Measurements from ENCODE around the gene RASSF3. TPM values are rescaled to one million over a fixed set of nuclear protein-coding genes. Genes with fewer than 3 reads are reported as not detected.
"Not testable (repeated sequence)": the region's sequence is repeated elsewhere in the genome, so short reads cannot be mapped to it uniquely, and the experiment has no call there.

RASSF3 gene
- total RNA-seq, 8 experiments from 2014 or later: 0.60 to 34.4 (median 2.8) TPM

DNA sequence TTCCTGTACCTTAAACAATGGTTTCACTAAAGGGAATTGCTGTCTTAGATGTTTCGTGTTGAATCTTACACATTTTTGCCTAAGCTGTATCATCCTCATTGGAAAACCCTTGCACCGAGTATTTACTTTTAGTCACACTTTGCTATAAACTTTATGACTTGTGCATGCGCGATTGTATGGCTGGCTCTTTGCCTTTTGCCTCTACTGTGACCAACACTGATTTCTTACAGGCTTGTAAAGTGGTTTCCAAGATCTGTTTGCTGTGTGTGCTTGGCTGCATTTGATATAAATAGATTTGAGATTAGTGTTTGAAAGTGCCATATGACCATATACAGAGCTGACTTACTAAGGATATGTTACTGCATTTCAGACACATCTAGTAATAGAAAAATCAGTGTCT lies 40.5 kb downstream of the RASSF3 start:
- in situ Hi-C loops (cut with MboI; ENCODE audit: low pct_unique_long_range_greater_than_20kb in 2 of 9, low sequenced_read_pairs in 9 of 9, unreplicated experiment in 9 of 9): no loop called here
- Histone ChIP-seq H3K4me1 (replicated peaks in 1 of 2) (peaks cover 3 to 6% of the 10 kb centered on the region in 2 donors), H3K4me3 (no peak overlapping the region), H3K27ac (no peak overlapping the region)
- 65 to 100% (median 93%) methylated on average over 2 to 4 of the region's 4 CpGs; no CpG with 5 or more reads in 3 of the 10 experiments for WGBS, 10 experiments
- peak in 1 of 8 experiments; percentile 54 for ATAC-seq (replicated peaks in 6 of 8)

DNA sequence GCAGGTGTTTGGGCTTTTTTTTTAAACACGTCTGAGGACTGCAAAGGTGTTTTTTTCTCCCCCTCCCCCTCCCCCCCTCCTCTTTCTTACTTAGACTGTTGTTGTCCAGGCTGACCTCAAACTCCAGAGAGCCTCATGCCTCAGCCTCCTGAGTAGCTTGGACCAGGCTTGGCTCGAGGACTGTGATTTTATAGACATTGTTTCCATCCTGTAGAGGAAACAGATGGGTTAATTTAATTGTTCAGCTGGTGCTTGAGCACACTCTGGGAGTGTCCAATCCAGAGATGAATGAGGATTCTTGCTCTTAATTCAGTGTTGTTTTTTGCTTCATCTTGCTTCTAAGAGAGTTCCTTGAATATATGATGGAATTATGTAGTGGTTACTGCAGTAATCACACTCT lies 42.1 kb downstream of the RASSF3 start:
- H3K4me1 ChIP-seq (replicated peaks in 1 of 2): peaks cover 3 to 6% of the 10 kb centered on the region in 2 donors
- WGBS, 10 experiments: 72 to 100% (median 100%) methylated on average over 1 to 2 of the region's 2 CpGs; no CpG with 5 or more reads in 5 of the 10 experiments
- H3K27ac ChIP-seq: no peak overlapping the region
- in situ Hi-C loops (cut with MboI; ENCODE audit: low pct_unique_long_range_greater_than_20kb in 2 of 9, low sequenced_read_pairs in 9 of 9, unreplicated experiment in 9 of 9): no loop called here
- H3K4me3 ChIP-seq: no peak overlapping the region
- no peak for ATAC-seq (replicated peaks in 6 of 8)

- peaks cover 3 to 6% of the 10 kb centered on the region in 2 donors for H3K4me1 ChIP-seq (replicated peaks in 1 of 2)
- H3K27ac ChIP-seq: no peak overlapping the region
- H3K4me3 ChIP-seq: no peak overlapping the region
- in situ Hi-C loops (cut with MboI; ENCODE audit: low pct_unique_long_range_greater_than_20kb in 2 of 9, low sequenced_read_pairs in 9 of 9, unreplicated experiment in 9 of 9): no loop called here
- ATAC-seq (replicated peaks in 6 of 8): no peak
- 80 to 100% (median 80%) methylated on average over 1 of the region's 1 CpG; no CpG with 5 or more reads in 7 of the 10 experiments for WGBS, 10 experiments
Measured at GRCh38 chr12:64653123-64653522, 42.8 kb downstream of the RASSF3 start.

GRCh38 chr12:64653907-64654306 lies 43.6 kb downstream of the RASSF3 start:
- in situ Hi-C loops (cut with MboI; ENCODE audit: low pct_unique_long_range_greater_than_20kb in 2 of 9, low sequenced_read_pairs in 9 of 9, unreplicated experiment in 9 of 9): not testable (repeated sequence)

DNA sequence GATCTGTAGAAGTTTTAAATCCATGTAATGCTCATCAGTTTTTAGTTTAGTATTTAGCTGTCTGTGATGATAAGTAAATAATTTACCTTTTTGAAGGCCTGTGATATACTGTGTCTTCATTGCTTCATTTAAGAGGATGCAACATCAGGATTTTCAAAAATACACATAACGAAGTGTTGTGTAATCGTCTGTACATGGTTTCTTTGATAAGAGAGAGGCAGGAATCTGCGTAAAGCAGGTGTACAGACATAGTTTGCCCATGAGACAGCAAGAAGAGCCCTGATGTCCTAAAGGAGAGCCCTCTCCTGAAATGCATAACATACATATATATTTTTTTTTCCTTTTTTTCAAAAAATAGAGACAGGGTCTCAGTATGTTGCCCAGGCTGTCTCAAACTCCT lies 44.8 kb downstream of the RASSF3 start:
- ATAC-seq (replicated peaks in 6 of 8): no peak
- Histone ChIP-seq H3K27ac (no peak overlapping the region), H3K4me3 (no peak overlapping the region), H3K4me1 (replicated peaks in 1 of 2) (no peaks in the 10 kb centered on the region)
- 80 to 100% (median 100%) methylated on average over 1 to 3 of the region's 3 CpGs; no CpG with 5 or more reads in 2 of the 10 experiments for WGBS, 10 experiments
- in situ Hi-C loops (cut with MboI; ENCODE audit: low pct_unique_long_range_greater_than_20kb in 2 of 9, low sequenced_read_pairs in 9 of 9, unreplicated experiment in 9 of 9): no loop called here

More at GRCh38 chr12:64653907-64654306, 43.6 kb downstream of the RASSF3 start:
- H3K4me1 ChIP-seq (replicated peaks in 1 of 2); H3K27ac ChIP-seq; H3K4me3 ChIP-seq; ATAC-seq (replicated peaks in 6 of 8): not testable (repeated sequence)
- 0 to 88% (median 50%) methylated on average over 1 to 2 of the region's 2 CpGs; no CpG with 5 or more reads in 5 of the 10 experiments for WGBS, 10 experiments

- in situ Hi-C loops (cut with MboI; ENCODE audit: low pct_unique_long_range_greater_than_20kb in 2 of 9, low sequenced_read_pairs in 9 of 9, unreplicated experiment in 9 of 9): no loop called here
- Histone ChIP-seq H3K4me3 (no peak overlapping the region), H3K4me1 (replicated peaks in 1 of 2) (no peaks in the 10 kb centered on the region), H3K27ac (no peak overlapping the region)
- ATAC-seq (replicated peaks in 6 of 8): no peak
- WGBS, 10 experiments: 80 to 100% (median 86%) methylated on average over 1 of the region's 1 CpG; no CpG with 5 or more reads in 7 of the 10 experiments
Measured at GRCh38 chr12:64656429-64656828, 46.1 kb downstream of the RASSF3 start.

GRCh38 chr12:64658892-64659481 lies 48.7 kb downstream of the RASSF3 start:
- no peak overlapping the region for H3K4me3 ChIP-seq
- no peak for ATAC-seq (replicated peaks in 6 of 8)
- no peaks in the 10 kb centered on the region for H3K4me1 ChIP-seq (replicated peaks in 1 of 2)
- 80 to 100% (median 100%) methylated on average over 1 to 3 of the region's 3 CpGs; no CpG with 5 or more reads in 3 of the 10 experiments for WGBS, 10 experiments
- H3K27ac ChIP-seq: no peak overlapping the region
- in situ Hi-C loops (cut with MboI; ENCODE audit: low pct_unique_long_range_greater_than_20kb in 2 of 9, low sequenced_read_pairs in 9 of 9, unreplicated experiment in 9 of 9): no loop called here

GRCh38 chr12:64660237-64661018 lies 50.1 kb downstream of the RASSF3 start:
- WGBS, 10 experiments: 80 to 100% (median 94%) methylated on average over 1 to 6 of the region's 6 CpGs; no CpG with 5 or more reads in 1 of the 10 experiments
- Histone ChIP-seq H3K4me1 (replicated peaks in 1 of 2) (peaks cover under 1 to 2% of the 10 kb centered on the region in 2 donors), H3K27ac (no peak overlapping the region), H3K4me3 (no peak overlapping the region)
- in situ Hi-C loops (cut with MboI; ENCODE audit: low pct_unique_long_range_greater_than_20kb in 2 of 9, low sequenced_read_pairs in 9 of 9, unreplicated experiment in 9 of 9): no loop called here
- no peak for ATAC-seq (replicated peaks in 6 of 8)

GRCh38 chr12:64663015-64663414 lies 52.7 kb downstream of the RASSF3 start:
- 2 to 100% (median 84%) methylated on average over 2 to 5 of the region's 5 CpGs; no CpG with 5 or more reads in 1 of the 10 experiments for WGBS, 10 experiments
- in situ Hi-C loops (cut with MboI; ENCODE audit: low pct_unique_long_range_greater_than_20kb in 2 of 9, low sequenced_read_pairs in 9 of 9, unreplicated experiment in 9 of 9): no loop called here
- peak in 3 of 8 experiments; percentile 58 to 74 (median 74) for ATAC-seq (replicated peaks in 6 of 8)
- Histone ChIP-seq H3K4me1 (replicated peaks in 1 of 2) (peaks cover 5% of the 10 kb centered on the region in 2 donors), H3K27ac (no peak overlapping the region), H3K4me3 (no peak overlapping the region)

- WGBS, 10 experiments: 18 to 100% (median 84%) methylated on average over 1 to 4 of the region's 4 CpGs; no CpG with 5 or more reads in 4 of the 10 experiments
- in situ Hi-C loops (cut with MboI; ENCODE audit: low pct_unique_long_range_greater_than_20kb in 2 of 9, low sequenced_read_pairs in 9 of 9, unreplicated experiment in 9 of 9): no loop called here
- peak in 5 of 8 experiments; percentile 25 to 82 (median 53) for ATAC-seq (replicated peaks in 6 of 8)
- H3K4me3 ChIP-seq: no peak overlapping the region
- H3K27ac ChIP-seq: no peak overlapping the region
- peaks cover 14 to 18% of the 10 kb centered on the region in 2 donors for H3K4me1 ChIP-seq (replicated peaks in 1 of 2)
Measured at GRCh38 chr12:64665514-64665913, 55.2 kb downstream of the RASSF3 start.

GRCh38 chr12:64666054-64666914 lies 56.0 kb downstream of the RASSF3 start:
- no peak for ATAC-seq (replicated peaks in 6 of 8)
- in situ Hi-C loops (cut with MboI; ENCODE audit: low pct_unique_long_range_greater_than_20kb in 2 of 9, low sequenced_read_pairs in 9 of 9, unreplicated experiment in 9 of 9): no loop called here
- 67 to 100% (median 94%) methylated on average over 1 to 3 of the region's 3 CpGs; no CpG with 5 or more reads in 2 of the 10 experiments for WGBS, 10 experiments

DNA sequence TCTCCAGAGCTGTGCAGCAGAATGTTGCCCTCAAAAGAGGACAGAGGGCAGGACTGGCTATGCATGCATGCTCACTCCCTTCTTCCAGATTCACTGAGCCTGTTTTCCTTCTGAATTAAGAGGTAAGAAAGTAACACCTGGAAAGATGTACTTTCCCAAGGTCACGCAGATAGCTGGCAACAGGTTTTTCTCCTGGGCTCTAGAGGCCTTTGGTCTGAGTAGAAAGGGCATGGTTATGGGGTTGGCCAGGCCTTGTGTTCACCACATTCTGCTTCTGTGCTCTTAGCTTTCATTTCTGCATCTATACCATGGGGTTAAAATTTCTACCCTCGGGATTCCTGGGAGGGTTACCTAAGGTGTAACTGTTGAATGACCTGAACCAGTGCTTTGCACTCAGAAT lies 57.5 kb downstream of the RASSF3 start:
- WGBS, 10 experiments: 50 to 100% (median 73%) methylated on average over 1 to 2 of the region's 2 CpGs; no CpG with 5 or more reads in 1 of the 10 experiments
- Histone ChIP-seq H3K27ac (no peak overlapping the region), H3K4me3 (no peak overlapping the region), H3K4me1 (replicated peaks in 1 of 2) (peaks cover 21 to 25% of the 10 kb centered on the region in 2 donors)
- in situ Hi-C loops (cut with MboI; ENCODE audit: low pct_unique_long_range_greater_than_20kb in 2 of 9, low sequenced_read_pairs in 9 of 9, unreplicated experiment in 9 of 9): no loop called here
- no peak for ATAC-seq (replicated peaks in 6 of 8)

More at GRCh38 chr12:64666054-64666914, 56.0 kb downstream of the RASSF3 start:
- Histone ChIP-seq H3K4me1 (replicated peaks in 1 of 2) (peaks cover 14 to 19% of the 10 kb centered on the region in 2 donors), H3K27ac (no peak overlapping the region), H3K4me3 (no peak overlapping the region)

Measured in motor neuron (in vitro differentiated cells).